IPS-18a (cell line): ENCODE results near the gene PTPN3.

ENCODE experiments used
- H3K27ac ChIP-seq: one replicate; pipeline ENCODE4 v1.5.1; 2013; ENCODE audit warnings: low read length
- H3K27me3 ChIP-seq: one replicate; pipeline ENCODE4 v1.6.1; 2013; ENCODE audit warnings: mild to moderate bottlenecking, low read length; ENCODE audit not compliant: control insufficient read depth, insufficient read depth
- H3K36me3 ChIP-seq: one replicate; pipeline ENCODE4 v1.6.1; 2013; ENCODE audit warnings: low read depth, low read length; ENCODE audit not compliant: control insufficient read depth
- H3K4me1 ChIP-seq: one replicate; pipeline ENCODE4 v1.6.1; 2013; ENCODE audit warnings: low read depth, low read length; ENCODE audit not compliant: control insufficient read depth
- H3K4me3 ChIP-seq: one replicate; pipeline ENCODE4 v1.5.1; 2013; ENCODE audit warnings: low read length
- H3K9ac ChIP-seq: one replicate; pipeline ENCODE4 v1.6.1; 2013; ENCODE audit warnings: mild to moderate bottlenecking, low read length, moderate library complexity
- H3K9me3 ChIP-seq: one replicate; pipeline ENCODE4 v1.6.1; 2013; ENCODE audit warnings: low read depth, low read length; ENCODE audit not compliant: control insufficient read depth

PTPN3 gene

GRCh38 chr9:109428854-109429253 lies 69.3 kb downstream of the PTPN3 start:
- no peaks in the 10 kb centered on the region for H3K36me3 ChIP-seq
- H3K27me3 ChIP-seq = no peaks in the 10 kb centered on the region
- no peaks in the 10 kb centered on the region for H3K4me1 ChIP-seq
- no peaks in the 10 kb centered on the region for H3K9me3 ChIP-seq
- no peak overlapping the region for H3K9ac ChIP-seq
- H3K4me3 ChIP-seq = no peak overlapping the region
- H3K27ac ChIP-seq = no peak overlapping the region

- no peak overlapping the region for H3K9ac ChIP-seq
- no peaks in the 10 kb centered on the region for H3K4me1 ChIP-seq
- no peaks in the 10 kb centered on the region for H3K36me3 ChIP-seq
- no peaks in the 10 kb centered on the region for H3K27me3 ChIP-seq
- no peak overlapping the region for H3K4me3 ChIP-seq
- H3K27ac ChIP-seq = no peak overlapping the region
- no peaks in the 10 kb centered on the region for H3K9me3 ChIP-seq
These were observed 70.2 kb downstream of the PTPN3 start for GRCh38 chr9:109427886-109428285.

GRCh38 chr9:109426626-109427402 lies 71.3 kb downstream of the PTPN3 start:
- Histone ChIP-seq H3K9ac (no peak overlapping the region), H3K36me3 (no peaks in the 10 kb centered on the region), H3K4me3 (no peak overlapping the region), H3K27ac (no peak overlapping the region), H3K4me1 (no peaks in the 10 kb centered on the region), H3K9me3 (no peaks in the 10 kb centered on the region), H3K27me3 (no peaks in the 10 kb centered on the region)

GRCh38 chr9:109424618-109425017 lies 73.5 kb downstream of the PTPN3 start:
- Histone ChIP-seq H3K9ac (no peak overlapping the region), H3K4me1 (no peaks in the 10 kb centered on the region), H3K27me3 (no peaks in the 10 kb centered on the region), H3K27ac (no peak overlapping the region), H3K36me3 (no peaks in the 10 kb centered on the region), H3K4me3 (no peak overlapping the region), H3K9me3 (no peaks in the 10 kb centered on the region)

GRCh38 chr9:109423877-109424276 lies 74.2 kb downstream of the PTPN3 start:
- Histone ChIP-seq H3K4me1 (peaks cover 7% of the 10 kb centered on the region), H3K27ac (no peak overlapping the region), H3K27me3 (no peaks in the 10 kb centered on the region), H3K9ac (no peak overlapping the region), H3K9me3 (no peaks in the 10 kb centered on the region), H3K4me3 (no peak overlapping the region), H3K36me3 (no peaks in the 10 kb centered on the region)

- H3K9ac ChIP-seq = no peak overlapping the region
- H3K27me3 ChIP-seq = no peaks in the 10 kb centered on the region
- H3K4me3 ChIP-seq = no peak overlapping the region
- no peak overlapping the region for H3K27ac ChIP-seq
- H3K36me3 ChIP-seq = no peaks in the 10 kb centered on the region
- no peaks in the 10 kb centered on the region for H3K9me3 ChIP-seq
- peaks cover 8% of the 10 kb centered on the region for H3K4me1 ChIP-seq
These were observed 75.5 kb downstream of the PTPN3 start for GRCh38 chr9:109422641-109423040.

GRCh38 chr9:109421026-109421970 lies 76.8 kb downstream of the PTPN3 start:
- H3K4me1 ChIP-seq = peaks cover 13% of the 10 kb centered on the region
- H3K27me3 ChIP-seq = no peaks in the 10 kb centered on the region
- no peak overlapping the region for H3K27ac ChIP-seq
- H3K9me3 ChIP-seq = no peaks in the 10 kb centered on the region
- H3K36me3 ChIP-seq = no peaks in the 10 kb centered on the region
- no peak overlapping the region for H3K9ac ChIP-seq
- H3K4me3 ChIP-seq = no peak overlapping the region

GRCh38 chr9:109419531-109419930 lies 78.6 kb downstream of the PTPN3 start:
- Histone ChIP-seq H3K27ac (no peak overlapping the region), H3K4me1 (peaks cover 13% of the 10 kb centered on the region), H3K4me3 (no peak overlapping the region), H3K9me3 (no peaks in the 10 kb centered on the region), H3K36me3 (no peaks in the 10 kb centered on the region), H3K27me3 (no peaks in the 10 kb centered on the region), H3K9ac (no peak overlapping the region)

GRCh38 chr9:109418827-109419226 lies 79.3 kb downstream of the PTPN3 start:
- Histone ChIP-seq H3K27ac (no peak overlapping the region), H3K27me3 (no peaks in the 10 kb centered on the region), H3K36me3 (no peaks in the 10 kb centered on the region), H3K9me3 (no peaks in the 10 kb centered on the region), H3K4me1 (peaks cover 13% of the 10 kb centered on the region), H3K4me3 (no peak overlapping the region), H3K9ac (no peak overlapping the region)

- Histone ChIP-seq H3K27me3 (no peaks in the 10 kb centered on the region), H3K27ac (no peak overlapping the region), H3K36me3 (no peaks in the 10 kb centered on the region), H3K4me3 (no peak overlapping the region), H3K9ac (no peak overlapping the region), H3K4me1 (peaks cover 13% of the 10 kb centered on the region), H3K9me3 (no peaks in the 10 kb centered on the region)
These were observed 80.2 kb downstream of the PTPN3 start for GRCh38 chr9:109417585-109418544.

GRCh38 chr9:109417054-109417453 lies 81.1 kb downstream of the PTPN3 start:
- Histone ChIP-seq H3K4me3 (no peak overlapping the region), H3K9ac (no peak overlapping the region), H3K27ac (no peak overlapping the region), H3K27me3 (no peaks in the 10 kb centered on the region), H3K36me3 (no peaks in the 10 kb centered on the region), H3K9me3 (no peaks in the 10 kb centered on the region), H3K4me1 (peaks cover 13% of the 10 kb centered on the region)
